KG1 (cell line): ENCODE results near the gene LRP2.
"Not testable (repeated sequence)": the region's sequence is repeated elsewhere in the genome, so short reads cannot be mapped to it uniquely, and the experiment has no call there.

ENCODE experiments used
- DNase-seq: peaks from one replicate; lab custom pipeline; 2025; lab: John Stamatoyannopoulos, UW

The LRP2 gene

DNA sequence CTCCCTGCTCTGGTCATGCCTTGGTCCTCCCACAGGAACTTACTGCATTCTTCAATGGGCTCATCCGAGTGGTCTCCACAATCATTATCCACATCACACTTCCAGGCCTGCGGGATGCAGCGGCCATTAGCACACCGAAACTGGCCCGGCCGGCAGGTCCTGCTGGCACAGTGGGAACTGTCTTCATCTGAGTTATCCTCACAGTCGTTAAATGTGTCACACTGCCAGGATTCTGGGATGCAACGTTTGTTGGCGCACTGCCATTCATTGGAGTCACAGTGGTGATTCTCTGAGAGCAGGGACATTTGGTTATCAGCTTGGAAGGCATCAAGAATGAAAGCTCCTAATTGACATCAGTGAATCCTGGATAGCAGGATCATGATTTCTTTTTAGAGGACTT lies 188.5 kb downstream of the LRP2 start:
- DNase-seq: no peak

DNA sequence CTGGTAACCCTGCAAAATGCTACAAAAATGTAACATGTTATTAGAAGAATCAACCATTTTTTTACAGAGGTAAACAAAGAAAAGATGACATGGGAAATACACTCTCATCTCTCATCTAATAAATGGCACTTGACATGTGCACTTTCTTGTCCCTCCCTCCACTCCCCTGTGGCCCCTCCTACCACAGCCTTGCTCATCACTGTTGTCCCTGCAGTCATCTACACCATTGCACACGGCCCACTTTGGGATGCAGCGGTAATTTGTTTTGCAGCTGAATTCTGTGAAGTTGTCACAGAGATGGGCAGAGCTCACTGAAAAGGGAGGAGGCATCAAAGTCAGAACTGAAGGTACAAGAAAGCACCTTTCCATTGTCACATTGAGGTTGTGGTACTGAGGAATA lies 189.4 kb downstream of the LRP2 start:
- no peak for DNase-seq

DNA sequence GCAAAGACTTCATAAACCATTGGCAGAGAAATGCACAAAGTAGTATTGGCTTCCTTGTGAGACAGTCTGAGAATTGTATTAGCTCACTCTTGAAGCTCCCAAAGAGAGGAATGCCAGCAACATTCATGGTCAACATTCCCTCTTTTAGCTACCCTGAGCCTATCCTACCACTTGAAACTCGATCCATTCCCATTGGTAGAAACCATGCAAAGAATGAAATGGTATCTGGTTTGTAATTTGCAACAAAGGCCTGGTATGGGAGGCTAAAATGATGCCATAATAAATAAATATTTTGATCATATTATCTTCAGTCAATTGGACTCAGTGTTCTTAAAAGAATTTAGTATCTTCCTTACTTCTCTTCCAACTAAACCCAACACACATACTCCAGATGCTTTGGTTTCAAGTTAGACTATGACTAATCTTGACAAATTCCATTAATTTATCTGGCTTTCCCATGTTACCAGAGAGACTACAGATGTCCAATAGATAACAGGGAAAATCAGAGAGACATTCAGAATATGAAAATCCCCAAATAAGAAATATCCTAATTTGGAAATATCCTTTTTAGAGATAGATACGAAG lies 190.1 kb downstream of the LRP2 start:
- no peak for DNase-seq

DNA sequence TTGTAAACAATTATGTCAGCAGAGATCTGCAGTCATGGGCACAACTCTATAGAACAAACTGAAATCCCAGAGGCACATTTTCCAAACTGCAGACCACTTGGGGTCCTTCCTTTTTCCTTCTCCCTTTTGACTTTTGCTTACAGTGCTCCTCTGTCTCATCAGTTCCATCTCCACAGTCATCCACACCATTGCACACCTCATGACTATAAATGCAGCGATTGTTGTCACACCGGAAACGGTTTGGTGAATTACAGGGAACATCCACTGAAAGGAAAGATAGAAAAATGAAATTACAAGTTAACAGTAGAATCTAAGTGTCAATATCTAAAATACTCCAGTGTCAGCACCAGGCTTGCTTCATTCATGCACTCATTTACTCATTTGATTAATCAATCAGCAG lies 196.5 kb downstream of the LRP2 start:
- no peak for DNase-seq

DNA sequence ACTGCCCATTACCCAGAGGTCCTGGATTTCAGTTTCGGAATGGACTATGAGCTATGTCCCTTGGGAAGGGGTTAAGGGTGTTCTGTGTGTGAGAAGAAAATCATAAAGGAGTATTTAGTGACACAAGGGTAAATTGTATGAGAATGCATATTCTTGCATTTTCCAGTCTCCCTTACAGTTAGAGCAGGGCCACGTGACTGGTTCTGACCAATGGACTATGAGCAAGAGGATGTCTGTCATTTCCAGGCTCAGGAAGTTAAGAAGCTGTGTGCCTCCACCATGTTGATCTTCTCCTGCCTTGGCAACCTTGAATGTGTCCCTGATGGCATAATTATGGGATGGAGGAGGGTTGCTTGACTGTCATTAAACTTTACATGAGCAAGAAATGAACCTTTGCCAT lies 198.0 kb downstream of the LRP2 start:
- DNase-seq: no peak

DNA sequence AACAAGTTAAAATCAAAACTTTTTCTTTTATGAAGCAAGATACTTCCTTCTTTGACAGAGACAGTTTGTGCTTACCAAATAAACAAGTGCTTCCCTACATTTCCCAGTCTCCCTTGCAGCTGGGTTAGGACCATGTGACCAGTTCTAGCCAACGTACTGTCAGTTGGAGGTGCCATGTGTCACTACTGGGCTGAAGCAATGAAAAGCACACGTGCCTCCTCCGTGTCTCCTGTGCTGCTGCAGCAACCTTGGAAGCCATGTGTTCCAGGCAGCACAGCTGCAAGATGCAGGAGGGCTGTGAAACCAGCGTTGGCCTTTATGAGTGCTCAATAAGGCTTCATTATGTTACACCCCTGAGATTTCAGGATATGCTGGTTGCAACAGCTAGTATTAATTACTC lies 199.7 kb downstream of the LRP2 start:
- DNase-seq: no peak

DNA sequence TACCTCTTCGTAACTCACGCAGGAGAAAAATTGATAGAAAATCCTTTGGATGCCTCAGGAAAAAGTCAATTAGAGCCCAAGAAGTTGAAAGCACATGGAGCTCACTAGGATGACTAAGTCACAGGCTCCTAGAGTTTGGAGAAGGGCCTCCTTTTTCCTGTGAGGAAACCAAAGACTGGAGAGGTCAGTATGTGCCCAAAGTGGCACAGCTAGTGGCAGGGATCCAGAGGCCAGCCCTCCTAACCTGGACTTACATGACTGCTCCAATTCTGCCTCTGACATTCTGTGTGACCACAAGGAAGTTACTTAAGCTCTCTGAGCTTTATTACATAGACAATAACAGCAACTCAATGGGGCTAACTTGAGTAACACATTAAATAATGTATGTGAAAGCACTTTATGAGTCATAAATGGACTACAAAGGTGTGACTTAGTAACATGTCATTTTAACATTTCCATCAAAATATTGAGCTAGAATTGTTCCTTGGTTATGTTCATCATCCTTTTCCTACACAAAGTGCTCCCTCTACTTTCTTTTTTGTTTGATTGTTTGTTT lies 201.3 kb downstream of the LRP2 start:
- DNase-seq: no peak

DNA sequence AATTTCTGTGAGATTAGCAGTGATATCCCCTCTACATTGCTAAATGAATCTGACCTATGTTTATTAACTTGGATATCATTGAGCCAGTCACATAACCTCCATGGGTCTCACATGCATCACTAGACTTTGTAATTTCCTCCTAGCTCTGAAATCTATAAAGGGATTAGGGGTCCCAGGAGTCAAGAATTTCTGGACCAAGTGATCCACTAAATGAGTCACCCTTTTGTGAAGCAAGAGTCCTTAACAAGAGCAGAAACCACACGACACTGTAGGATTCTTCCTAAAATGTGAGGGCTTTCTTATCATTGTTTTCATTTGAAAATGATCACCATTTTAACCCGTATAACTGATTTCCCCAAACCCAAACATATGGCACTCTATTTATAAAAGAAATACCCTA lies 202.6 kb downstream of the LRP2 start:
- no peak for DNase-seq

DNA sequence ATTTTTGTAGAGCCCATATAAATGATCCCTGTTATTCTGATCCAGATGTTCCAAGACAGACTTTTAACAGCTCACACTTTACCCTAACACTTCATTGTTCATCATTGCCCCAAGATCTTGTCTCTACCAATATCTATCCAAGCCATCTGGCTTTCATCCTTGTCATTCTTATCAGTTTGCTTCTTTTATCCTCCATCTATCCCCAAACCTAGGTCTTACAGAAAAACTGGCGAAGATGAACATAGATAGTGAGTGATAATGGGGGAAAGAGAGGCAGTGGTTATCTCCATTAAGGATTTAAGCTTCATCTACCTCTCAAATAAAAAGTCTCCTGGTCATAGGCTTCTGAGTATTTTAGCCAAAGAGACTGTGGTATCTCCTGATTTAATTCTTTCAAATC lies 203.5 kb downstream of the LRP2 start:
- no peak for DNase-seq

DNA sequence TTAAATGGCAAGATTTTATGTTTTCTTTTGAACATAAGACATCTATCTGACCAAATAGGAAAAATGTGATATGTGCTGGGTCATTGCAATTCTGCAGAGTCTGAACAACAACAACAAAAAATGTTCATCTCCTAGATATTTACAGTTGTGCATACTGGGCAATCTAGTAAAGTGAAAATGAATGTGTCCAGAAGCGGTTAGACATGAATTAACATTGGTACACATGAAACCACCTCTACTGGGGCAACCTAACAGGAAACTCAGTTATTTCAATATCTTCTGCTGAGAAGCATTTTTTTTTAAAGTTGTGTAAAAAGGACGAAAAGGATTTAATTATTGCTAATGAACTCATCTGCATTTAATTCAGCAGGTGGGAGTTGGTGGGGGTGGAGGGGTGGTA lies 216.1 kb downstream of the LRP2 start:
- no peak for DNase-seq

DNA sequence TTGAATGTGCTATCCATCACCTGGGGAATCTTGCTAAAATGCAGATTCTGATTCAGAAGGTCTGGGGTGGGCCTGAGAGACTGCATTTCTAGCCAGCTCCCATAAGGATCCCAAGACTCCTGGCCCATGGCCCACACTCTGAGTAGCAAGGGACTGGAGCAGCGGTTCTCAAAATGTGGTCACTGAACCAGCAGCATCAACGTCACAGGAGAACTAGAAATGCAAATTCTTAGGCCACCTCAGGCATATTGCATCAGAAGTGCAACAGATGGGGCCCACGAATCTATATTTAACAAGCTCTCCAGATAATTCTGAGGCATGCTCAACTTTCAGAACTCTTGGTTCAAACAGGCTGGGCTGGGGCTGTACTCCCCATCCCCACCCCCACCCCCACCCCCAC lies 218.3 kb downstream of the LRP2 start:
- DNase-seq: no peak

DNA sequence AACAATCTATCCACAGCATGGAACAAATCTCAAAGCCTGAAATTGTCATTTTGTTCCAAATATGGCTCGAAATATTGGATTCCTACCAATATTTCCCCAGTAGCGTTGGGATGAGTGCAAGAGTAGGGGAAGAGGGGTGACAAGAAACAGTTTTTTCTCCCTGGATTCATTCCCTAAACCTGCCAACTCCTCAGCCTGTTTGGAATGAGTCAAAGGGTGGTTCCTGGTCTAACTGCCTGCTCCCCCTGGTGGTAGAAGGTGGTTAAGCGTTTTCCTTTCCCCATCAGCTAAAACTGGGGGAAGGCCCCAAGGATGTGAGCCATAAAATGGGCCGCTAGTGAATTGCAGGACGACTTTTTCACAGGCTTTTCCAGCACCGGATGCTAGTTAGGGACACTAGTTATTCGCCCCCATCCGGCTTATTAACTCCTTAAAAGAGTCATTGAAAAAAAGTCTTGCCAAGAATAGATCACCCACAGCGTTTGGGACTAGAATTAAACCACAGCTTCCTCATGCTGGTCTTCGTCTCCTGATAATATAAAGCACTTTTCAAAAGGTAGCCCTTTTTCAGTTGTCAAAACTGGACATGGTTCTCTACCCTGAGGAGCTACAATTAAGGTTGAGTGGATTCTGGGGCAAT lies 220.5 kb downstream of the LRP2 start:
- peak; percentile 40 for DNase-seq

DNA sequence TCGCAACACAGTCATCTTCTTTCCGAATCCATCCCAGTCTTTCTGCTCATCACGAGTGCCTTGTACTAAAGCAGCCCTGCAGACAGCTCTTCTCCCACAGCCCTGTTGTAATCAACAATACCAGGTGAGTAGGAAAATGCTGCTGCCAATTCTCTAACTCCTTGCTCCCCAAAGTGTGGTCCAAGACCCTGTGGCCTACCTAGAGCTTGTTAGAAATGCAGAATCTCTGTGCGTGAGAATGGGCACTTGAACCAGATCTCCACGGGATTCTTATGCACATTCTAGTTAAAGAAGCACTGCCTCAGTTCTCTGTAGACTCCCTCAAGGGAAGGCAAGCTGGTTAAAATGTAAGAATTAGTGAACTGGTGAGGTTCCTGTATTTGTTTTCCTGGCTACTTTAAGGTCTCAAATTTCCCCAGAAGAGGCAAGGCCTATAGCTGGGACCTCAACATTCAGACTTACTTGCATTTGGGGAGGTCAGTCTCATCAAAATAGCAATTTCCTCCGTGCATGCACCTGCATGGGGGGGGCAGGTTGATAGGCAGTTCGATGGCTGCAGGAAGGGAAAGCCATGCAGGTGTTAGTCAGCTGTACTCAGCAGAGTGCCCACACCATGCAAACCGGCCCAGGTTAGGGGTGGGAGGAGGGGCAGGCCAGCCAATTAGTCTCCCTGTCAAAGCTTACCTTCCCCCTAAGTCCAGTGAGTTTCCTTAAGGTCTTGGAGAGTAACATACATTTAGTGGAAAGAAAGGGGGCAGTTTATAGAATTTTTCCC lies 222.2 kb downstream of the LRP2 start:
- DNase-seq: no peak

DNA sequence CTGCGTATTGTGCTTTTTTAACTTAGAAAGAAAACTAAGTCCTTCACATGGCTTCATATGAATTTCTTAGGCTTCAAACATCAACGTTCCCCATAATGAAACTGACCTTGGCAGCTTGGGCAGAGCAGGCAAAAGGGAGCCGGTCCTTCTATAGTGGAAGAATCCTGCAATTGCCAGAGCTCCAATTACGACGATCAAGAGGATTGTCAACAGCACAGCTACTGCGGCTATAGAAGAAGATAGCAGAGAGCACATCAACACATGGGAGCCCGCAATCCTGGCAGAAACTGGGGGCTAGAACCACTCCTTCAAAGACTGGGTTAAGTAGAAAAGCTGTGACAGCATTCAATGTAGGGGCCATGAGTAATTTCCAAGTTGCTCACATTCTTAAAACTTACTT lies 223.2 kb downstream of the LRP2 start:
- DNase-seq: no peak

DNA sequence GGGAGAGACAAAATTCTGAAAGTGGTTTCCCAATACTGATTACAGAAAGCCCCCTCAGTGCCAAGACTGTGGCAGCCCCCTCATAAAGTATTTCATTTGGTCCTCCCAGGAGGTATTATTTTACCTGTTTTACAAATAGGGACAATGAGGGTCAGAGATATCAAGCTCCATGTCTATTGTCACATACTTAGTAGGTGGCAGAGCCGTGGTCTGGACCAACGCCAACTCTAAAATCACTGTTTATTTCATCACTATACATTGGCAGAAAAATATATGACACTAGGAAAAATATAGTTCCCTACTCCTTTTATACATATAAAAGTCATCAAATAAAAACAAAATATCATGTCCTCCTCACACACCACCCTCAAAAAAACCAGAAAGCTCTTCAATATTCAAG lies 224.4 kb downstream of the LRP2 start:
- no peak for DNase-seq

DNA sequence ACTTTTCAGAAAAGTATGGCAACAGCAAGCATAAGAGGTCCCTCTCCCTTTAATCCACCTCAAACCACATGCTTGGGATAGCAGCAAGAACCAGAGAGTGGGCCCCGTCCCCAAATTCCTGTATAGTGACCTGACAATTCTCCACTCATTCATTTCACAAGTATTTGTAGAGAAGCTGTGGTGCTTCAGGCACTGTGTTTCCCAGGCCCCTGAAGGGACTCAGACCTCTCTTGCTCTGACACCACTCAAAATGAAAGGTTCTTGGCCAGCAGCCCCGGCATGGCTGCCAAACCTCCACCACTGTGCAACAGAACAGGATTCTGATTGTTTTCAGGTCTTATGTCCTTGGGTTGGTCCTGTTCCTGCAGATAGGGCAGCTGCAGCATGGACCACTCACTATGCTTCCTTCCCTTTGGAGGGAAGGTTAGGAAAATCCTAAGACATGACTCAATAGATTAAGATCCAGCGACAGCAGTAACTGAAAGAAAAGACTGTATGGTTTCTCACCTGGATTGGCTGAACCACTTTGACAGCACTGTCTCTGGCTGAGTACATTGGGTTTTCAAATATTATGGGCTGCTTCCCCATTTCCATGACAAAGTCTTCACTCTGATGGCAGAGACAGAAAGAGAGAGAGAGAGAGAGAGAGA lies 225.3 kb downstream of the LRP2 start:
- DNase-seq: no peak

DNA sequence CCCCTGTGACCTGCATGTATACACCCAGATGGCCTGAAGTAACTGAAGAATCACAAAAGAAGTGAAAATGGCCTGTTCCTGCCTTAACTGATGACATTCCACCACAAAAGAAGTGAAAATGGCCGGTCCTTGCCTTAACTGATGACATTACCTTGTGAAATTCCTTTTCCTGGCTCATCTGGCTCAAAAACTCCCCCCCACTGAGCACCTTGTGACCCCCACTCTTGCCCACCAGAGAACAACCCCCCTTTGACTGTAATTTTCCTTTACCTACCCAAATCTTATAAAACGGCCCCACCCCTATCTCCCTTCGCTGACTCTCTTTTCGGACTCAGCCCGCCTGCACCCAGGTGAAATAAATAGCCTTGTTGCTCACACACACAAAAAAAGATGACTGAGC lies 225.9 kb downstream of the LRP2 start:
- DNase-seq: not testable (repeated sequence)

DNA sequence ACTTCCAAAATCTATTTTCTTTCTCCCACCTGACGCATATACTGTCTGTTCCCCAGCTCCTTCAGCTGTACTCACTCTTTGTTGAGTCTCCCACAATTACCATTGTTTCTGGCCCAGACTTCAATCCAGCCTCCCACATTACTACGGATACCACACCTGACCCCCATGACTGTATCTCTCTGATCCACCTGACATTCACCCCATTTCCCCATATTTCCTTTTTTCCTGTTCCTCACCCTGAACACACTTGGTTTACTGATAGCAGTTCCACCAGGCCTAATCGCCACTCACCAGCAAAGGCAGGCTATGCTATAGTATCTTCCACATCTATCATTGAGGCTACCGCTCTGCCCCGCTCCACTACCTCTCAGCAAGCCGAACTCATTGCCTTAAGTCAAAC lies 228.1 kb downstream of the LRP2 start:
- DNase-seq: not testable (repeated sequence)

DNA sequence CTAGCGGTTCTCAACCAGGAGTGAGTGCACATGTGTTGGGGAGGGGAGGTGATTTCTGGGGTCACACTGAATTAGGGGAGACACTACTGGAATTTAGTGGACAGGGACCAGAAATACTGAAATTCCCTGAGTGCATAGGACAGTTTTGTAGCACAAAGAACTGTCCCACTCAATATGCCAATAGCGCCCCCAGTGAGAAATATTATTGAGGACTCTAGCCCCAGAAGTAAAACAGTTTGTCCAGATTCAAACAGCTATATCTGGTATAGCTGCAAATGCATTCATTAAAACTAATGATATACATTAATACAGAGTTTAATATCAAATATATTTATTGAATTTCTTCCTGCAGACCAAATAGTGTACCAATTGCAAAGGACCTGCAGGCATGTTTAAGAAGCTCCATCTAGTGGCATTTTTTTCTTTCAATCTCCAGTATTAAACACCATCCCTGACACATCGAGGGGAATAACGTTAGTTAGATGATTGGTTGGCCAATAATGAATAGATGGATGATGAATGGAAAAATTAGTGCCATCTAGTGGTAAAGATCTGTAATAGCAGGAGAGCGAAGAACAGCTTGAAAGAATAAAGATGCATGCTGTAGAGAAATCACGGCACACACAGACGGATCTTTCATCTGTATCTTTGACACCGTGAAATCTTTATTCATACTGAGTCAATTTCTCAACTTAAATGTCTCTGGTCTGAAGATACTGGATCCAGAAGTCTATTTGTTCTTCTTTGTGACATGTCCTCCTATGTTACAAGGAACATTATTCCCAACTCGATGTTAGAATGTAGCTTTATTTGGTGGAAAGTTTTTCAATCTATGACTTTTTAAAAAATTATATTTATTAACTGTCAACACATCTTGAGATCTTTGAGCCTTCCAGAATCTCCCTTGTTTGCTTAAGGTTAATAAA lies 230.5 kb downstream of the LRP2 start:
- DNase-seq: peak; percentile 16

DNA sequence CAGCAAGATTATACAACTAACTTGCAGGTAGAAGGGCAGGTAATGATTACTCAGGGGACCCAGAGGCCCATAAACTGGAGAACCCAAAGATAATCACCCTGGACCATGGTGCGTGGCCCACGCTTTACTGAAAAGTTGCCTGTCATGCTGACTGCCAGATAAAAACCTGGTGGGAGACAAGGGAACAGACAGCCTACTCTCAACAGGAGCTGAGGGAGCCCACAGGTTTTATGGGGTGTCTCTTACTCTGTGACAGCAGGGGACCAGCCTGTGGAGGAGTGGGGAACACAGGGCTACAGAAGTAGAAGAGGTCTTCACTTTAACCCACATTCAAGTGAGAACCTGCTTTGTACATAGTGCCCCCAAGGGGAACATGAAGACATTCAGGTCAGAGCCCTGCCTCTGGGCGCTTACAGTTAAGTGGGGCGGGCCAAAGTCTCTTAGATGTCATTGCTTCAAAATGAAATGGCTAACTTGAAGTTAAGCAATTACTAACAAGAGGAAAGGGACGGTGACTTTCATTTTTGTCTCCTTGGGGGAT lies 232.6 kb downstream of the LRP2 start:
- no peak for DNase-seq

DNA sequence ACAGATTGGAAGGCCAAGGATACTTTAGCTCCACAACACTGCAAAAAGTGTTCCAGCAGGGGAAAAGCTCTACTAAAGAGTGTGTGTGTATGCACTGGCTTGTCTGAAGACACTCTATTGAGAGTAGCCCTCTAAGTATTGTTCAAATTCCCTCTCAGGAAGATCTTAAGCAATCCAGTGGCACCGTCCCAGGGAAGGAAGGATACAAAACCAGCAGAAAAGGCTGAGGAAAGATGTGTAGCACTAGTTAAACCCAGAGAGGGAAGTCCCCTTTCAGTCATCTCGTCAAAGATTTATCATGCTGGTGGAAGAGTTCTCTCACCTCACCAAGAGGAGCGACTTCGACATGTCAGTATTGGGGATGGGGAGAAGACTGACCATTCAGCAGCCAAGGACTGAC lies 242.5 kb downstream of the LRP2 start:
- DNase-seq: no peak
